MCF 10A (cell line): Measurements from ENCODE around the gene SRP14. TPM values are rescaled to one million over a fixed set of nuclear protein-coding genes. Genes with fewer than 3 reads are reported as not detected.
A peak's percentile ranks its signal among the peaks of the same experiment; 100 is the strongest.
"Not testable (repeated sequence)": the region's sequence is repeated elsewhere in the genome, so short reads cannot be mapped to it uniquely, and the experiment has no call there.

ENCODE experiments used
- BruUV-seq: library from RNA; stranded (reverse); fragments of 400-500 nt; replicated peaks from 2 replicates; lab custom pipeline; 2021; lab: Mats Ljungman, UMichigan
- CTCF ChIA-PET: fragments of 300-600 bp; sonication (Branson Sonifier 250); formaldehyde crosslinking; extraction: SDS; loops from one replicate; lab custom pipeline; 2021; ENCODE audit warnings: antibody characterized with exemption, inconsistent platforms; lab: Yijun Ruan, JAX
- POLR2A ChIA-PET: fragments of 300-600, 350-650 bp; sonication (Branson Sonifier 250); formaldehyde crosslinking; extraction: SDS; loops from one replicate; lab custom pipeline; 2020; ENCODE audit warnings: antibody characterized with exemption, inconsistent platforms; lab: Yijun Ruan, JAX
- DNase-seq: peaks from one replicate; pipeline ENCODE4 v3.0.0-alpha.2; 2018; ENCODE audit not compliant: unreplicated experiment
- H3K27ac Mint-ChIP-seq: one replicate; pipeline ENCODE4 v1.8.0; 2022; ENCODE audit warnings: mild to moderate bottlenecking, low read depth, mixed read lengths; ENCODE audit not compliant: unreplicated experiment
- H3K27me3 Mint-ChIP-seq: one replicate; pipeline ENCODE4 v1.8.0; 2022; ENCODE audit warnings: mixed read lengths; ENCODE audit not compliant: insufficient read depth, unreplicated experiment
- H3K36me3 Mint-ChIP-seq: one replicate; pipeline ENCODE4 v1.8.0; 2022; ENCODE audit warnings: mild to moderate bottlenecking, moderate library complexity, mixed read lengths; ENCODE audit not compliant: insufficient read depth, unreplicated experiment
- H3K4me1 Mint-ChIP-seq: one replicate; pipeline ENCODE4 v1.8.0; 2022; ENCODE audit warnings: mixed read lengths; ENCODE audit not compliant: insufficient read depth, unreplicated experiment
- H3K4me3 Mint-ChIP-seq: one replicate; pipeline ENCODE4 v1.8.0; 2022; ENCODE audit warnings: mild to moderate bottlenecking, moderate library complexity, mixed read lengths; ENCODE audit not compliant: unreplicated experiment
- H3K9me3 Mint-ChIP-seq: one replicate; pipeline ENCODE4 v1.8.0; 2022; ENCODE audit warnings: mixed read lengths; ENCODE audit not compliant: unreplicated experiment
- intact Hi-C: fragments of 100-400 bp; cut with micrococcal nuclease; formaldehyde crosslinking; loops from 2 replicates; pipeline ENCODE4 v1.14.1; 2022
- total RNA-seq: library from RNA; stranded (reverse); gene quantifications from 2 replicates; pipeline ENCODE4 v1.2.3, GENCODE V29; 2022
- TF ChIP-seq, protein P1 (sequence below): fragments of 200-600 bp; IDR thresholded peaks from one replicate; pipeline ENCODE4 v1.8.0; 2022; ENCODE audit warnings: antibody characterized with exemption, mild to moderate bottlenecking; ENCODE audit not compliant: unreplicated experiment

Gene SRP14
- total RNA-seq, 1 experiment from 2014 or later = 165 TPM

DNA sequence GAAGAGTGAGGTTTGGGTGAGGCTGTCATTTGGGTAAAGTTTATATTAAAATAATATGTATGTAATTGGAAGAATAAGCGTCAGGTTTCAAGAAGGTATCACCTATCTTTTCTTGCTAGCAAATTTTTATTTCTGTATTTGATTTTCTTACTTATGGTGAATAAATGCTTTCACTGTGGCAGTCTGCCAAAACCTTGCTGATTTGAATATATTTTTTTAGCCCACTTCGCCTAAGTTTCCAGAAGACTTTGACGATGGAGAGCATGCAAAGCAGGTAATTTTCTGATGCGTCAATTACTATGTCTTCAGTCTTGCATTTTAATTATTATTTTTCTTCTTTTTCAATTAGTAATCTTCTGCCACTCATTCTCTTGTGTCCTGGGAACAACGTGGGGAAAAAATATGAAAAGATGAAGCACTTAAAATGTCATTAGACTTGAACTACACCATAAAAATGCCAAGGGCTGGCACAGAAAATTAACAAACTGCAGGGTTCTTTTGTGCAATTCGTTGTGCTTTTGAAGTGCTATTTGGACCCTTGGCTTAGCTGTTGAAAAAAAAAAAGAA is 40.4 kb downstream of the SRP14 start:
- peaks cover 5% of the 10 kb centered on the region for H3K4me1 Mint-ChIP-seq
- intact Hi-C loops = no loop called here
- TF ChIP-seq, protein P1, sequence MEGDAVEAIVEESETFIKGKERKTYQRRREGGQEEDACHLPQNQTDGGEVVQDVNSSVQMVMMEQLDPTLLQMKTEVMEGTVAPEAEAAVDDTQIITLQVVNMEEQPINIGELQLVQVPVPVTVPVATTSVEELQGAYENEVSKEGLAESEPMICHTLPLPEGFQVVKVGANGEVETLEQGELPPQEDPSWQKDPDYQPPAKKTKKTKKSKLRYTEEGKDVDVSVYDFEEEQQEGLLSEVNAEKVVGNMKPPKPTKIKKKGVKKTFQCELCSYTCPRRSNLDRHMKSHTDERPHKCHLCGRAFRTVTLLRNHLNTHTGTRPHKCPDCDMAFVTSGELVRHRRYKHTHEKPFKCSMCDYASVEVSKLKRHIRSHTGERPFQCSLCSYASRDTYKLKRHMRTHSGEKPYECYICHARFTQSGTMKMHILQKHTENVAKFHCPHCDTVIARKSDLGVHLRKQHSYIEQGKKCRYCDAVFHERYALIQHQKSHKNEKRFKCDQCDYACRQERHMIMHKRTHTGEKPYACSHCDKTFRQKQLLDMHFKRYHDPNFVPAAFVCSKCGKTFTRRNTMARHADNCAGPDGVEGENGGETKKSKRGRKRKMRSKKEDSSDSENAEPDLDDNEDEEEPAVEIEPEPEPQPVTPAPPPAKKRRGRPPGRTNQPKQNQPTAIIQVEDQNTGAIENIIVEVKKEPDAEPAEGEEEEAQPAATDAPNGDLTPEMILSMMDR = no peak
- H3K27me3 Mint-ChIP-seq = no peaks in the 10 kb centered on the region
- H3K27ac Mint-ChIP-seq = no peak overlapping the region
- no TSS peak for BruUV-seq
- H3K4me3 Mint-ChIP-seq = no peak overlapping the region
- DNase-seq = no peak
- peaks cover 73% of the 10 kb centered on the region for H3K36me3 Mint-ChIP-seq
- ChIA-PET POLR2A (interaction anchor here (0.6 kb wide), 1 partner anchor 40 kb away, joined by 3 read pairs; no protein-coding TSS in a partner anchor), CTCF (interaction anchor here (0.7 kb wide), 1 partner anchor 209 kb away, joined by 3 read pairs; no protein-coding TSS in a partner anchor)
- H3K9me3 Mint-ChIP-seq = no peaks in the 10 kb centered on the region

DNA sequence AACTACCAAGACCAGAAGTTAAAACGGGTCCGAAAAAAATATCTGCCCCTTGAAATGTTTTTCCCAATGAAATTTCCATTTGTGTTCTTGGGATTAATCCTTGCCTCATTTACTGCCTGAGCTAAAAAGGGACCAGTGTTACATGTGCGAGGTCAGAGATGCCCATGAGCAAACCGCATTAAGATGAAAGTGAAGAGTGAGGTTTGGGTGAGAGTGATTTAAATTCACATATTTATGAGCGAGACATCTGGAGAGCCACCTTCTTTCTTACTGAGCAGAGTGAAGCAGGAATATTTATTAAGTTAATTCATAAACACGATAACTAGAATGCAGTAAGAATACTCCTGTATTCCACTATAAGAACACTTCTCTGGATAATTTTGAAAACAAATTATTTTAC is 41.3 kb downstream of the SRP14 start:
- peaks cover 5% of the 10 kb centered on the region for H3K4me1 Mint-ChIP-seq
- intact Hi-C loops = no loop called here

DNA sequence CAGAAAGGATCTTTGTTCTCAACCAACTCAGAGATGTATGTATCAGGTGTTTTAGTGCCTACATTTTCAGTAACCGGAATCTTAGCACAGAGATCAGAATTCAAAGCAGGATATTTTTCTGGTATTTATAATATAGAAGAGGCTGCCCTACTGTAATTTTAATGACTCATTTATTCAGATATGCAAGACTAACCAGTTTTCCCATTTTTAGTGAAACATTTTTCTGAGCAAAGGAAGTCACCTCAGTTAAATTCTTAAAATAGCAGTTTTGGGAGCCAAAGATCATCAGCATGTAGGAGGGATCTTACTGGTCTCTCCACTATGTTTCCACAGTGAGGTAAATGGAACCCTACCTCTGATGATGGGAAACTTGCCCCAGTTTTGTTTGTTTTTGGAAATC is 42.0 kb downstream of the SRP14 start:
- no peaks in the 10 kb centered on the region for H3K27me3 Mint-ChIP-seq
- H3K27ac Mint-ChIP-seq = no peak overlapping the region
- intact Hi-C loops = no loop called here
- BruUV-seq = no TSS peak
- POLR2A ChIA-PET = interaction anchor here (0.7 kb wide), 1 partner anchor 31 kb away, joined by 3 read pairs; no protein-coding TSS in a partner anchor
- TF ChIP-seq, protein P1 = no peak
- H3K36me3 Mint-ChIP-seq = peaks cover 73% of the 10 kb centered on the region
- no peak for DNase-seq
- peaks cover 5% of the 10 kb centered on the region for H3K4me1 Mint-ChIP-seq
- H3K4me3 Mint-ChIP-seq = no peak overlapping the region
- CTCF ChIA-PET = no interaction called here
- no peaks in the 10 kb centered on the region for H3K9me3 Mint-ChIP-seq

More for the DNA sequence above, 41.3 kb downstream of the SRP14 start:
- Mint-ChIP-seq H3K36me3 (peaks cover 73% of the 10 kb centered on the region), H3K27me3 (no peaks in the 10 kb centered on the region), H3K4me3 (no peak overlapping the region), H3K27ac (no peak overlapping the region), H3K9me3 (no peaks in the 10 kb centered on the region)
- POLR2A ChIA-PET = no interaction called here
- DNase-seq = no peak
- TF ChIP-seq, protein P1 = no peak
- CTCF ChIA-PET = no interaction called here
- no TSS peak for BruUV-seq

DNA sequence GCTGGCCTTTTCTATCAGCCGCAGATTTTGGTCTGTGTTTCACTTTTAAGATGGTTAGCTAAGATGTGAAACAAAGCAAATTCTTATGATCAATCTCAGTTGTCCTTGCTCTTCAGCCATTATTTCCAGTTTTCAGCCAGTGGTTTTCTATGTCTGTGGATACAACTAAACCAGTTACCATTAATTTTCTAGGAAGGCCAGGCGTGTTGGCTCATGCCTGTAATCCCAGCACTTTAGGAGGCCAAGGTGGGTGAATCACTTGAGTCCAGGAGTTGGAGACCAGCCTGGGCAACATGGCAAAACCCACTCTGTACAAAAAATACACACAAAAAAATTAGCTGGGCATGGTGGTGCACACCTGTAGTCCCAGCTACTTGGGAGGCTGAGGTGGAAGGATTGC is 42.8 kb downstream of the SRP14 start:
- BruUV-seq, H3K4me3 Mint-ChIP-seq, intact Hi-C loops, DNase-seq, H3K27me3 Mint-ChIP-seq, H3K4me1 Mint-ChIP-seq, H3K9me3 Mint-ChIP-seq, H3K27ac Mint-ChIP-seq: not testable (repeated sequence)
- CTCF ChIA-PET = interaction anchor here (0.6 to 0.8 kb wide), 3 partner anchors 24 to 1693 kb away, joined by 3 to 7 read pairs (median 4); no protein-coding TSS in a partner anchor
- H3K36me3 Mint-ChIP-seq = peaks cover 76% of the 10 kb centered on the region
- POLR2A ChIA-PET = interaction anchor here (0.7 kb wide), 1 partner anchor 31 kb away, joined by 3 read pairs; no protein-coding TSS in a partner anchor

DNA sequence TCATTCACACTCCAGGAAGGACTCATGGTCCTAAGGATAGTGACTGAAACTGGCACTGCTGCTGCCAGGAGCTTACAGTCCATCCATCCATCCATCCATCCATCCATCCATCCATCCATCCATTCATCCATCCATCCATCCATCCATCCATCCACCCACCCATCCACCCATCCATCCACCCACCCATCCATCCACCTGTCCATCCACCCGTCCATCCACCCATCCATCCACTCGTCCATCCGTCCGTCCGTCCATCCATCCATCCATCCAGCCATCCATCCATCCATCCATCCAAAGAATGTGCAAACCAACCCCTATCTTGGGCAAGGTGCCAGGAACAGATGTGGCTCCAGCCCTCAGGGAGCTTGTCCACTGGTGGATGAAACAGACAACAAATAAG is 46.0 kb downstream of the SRP14 start:
- intact Hi-C loops, BruUV-seq, H3K4me1 Mint-ChIP-seq, POLR2A ChIA-PET, H3K4me3 Mint-ChIP-seq, DNase-seq, H3K27me3 Mint-ChIP-seq, H3K9me3 Mint-ChIP-seq: not testable (repeated sequence)
- Mint-ChIP-seq H3K27ac (peak overlapping the region; percentile 29), H3K36me3 (peaks cover 93% of the 10 kb centered on the region)
- CTCF ChIA-PET = interaction anchor here (0.7 kb wide), 2 partner anchors 23 to 26 kb away, joined by 3 read pairs; no protein-coding TSS in a partner anchor
